HCT116 (cell line): ENCODE measurements around the gene FAM222B. TPM values are rescaled to one million over a fixed set of nuclear protein-coding genes. Genes with fewer than 3 reads are reported as not detected.

Experiments
- ATAC-seq: fragments of 200-7000 bp; cut with Tn5 transposase; 2 replicates; pipeline ENCODE4 v1.9.1; 2020; ENCODE audit warnings: mild to moderate bottlenecking, moderate library complexity
- BruUV-seq: library from RNA; stranded (reverse); fragments of 400-500 nt; replicated peaks from 2 replicates; lab custom pipeline; 2021; lab: Mats Ljungman, UMichigan
- CTCF ChIA-PET: fragments of 300-600 bp; sonication (Branson Sonifier 250); formaldehyde crosslinking; loops from one replicate; lab custom pipeline; 2021; ENCODE audit warnings: antibody characterized with exemption; lab: Charles Lee
- POLR2A ChIA-PET: fragments of 300-600, 350-600 bp; sonication (Branson Sonifier 250); formaldehyde crosslinking; loops from one replicate; lab custom pipeline; 2021; ENCODE audit warnings: antibody characterized with exemption; lab: Charles Lee
- RAD21 ChIA-PET, 2 experiments: fragments of 300-600 bp; sonication (Branson Sonifier 250); formaldehyde crosslinking; loops; one replicate each; lab custom pipeline; 2023; ENCODE audit warnings: low total read pairs in 2 of 2; ENCODE audit not compliant: uncharacterized antibody in 2 of 2, unreplicated experiment in 2 of 2, low non-redundant PET in 1 of 2; lab: Charles Lee
- DNase-seq: peaks from one replicate; pipeline ENCODE4 v3.0.0-alpha.2; 2010; ENCODE audit warnings: low read depth, low spot score
- H2AFZ ChIP-seq: fragments of 200-600 bp; shearing (Covaris generic), sonication (generic); 2 replicates; pipeline ENCODE4 v1.6.1; 2017; ENCODE audit warnings: low read depth, mixed run types, mixed read lengths, antibody characterized with exemption, low read length; ENCODE audit not compliant: poor library complexity, severe bottlenecking
- H3K27ac ChIP-seq: 2 replicates; pipeline ENCODE4 v1.5.1; 2012; ENCODE audit warnings: low read depth, low read length
- H3K27me3 ChIP-seq: fragments of 200-600 bp; sonication (generic); 2 replicates; pipeline ENCODE4 v1.6.1; 2016; ENCODE audit warnings: mixed run types, low read length, mixed read lengths; ENCODE audit not compliant: insufficient read depth
- H3K36me3 ChIP-seq, 2 experiments: fragments of 200-500 bp in 1 of 2; fragments of 200-600 bp in 1 of 2; sonication (Bioruptor generic) in 1 of 2; sonication (generic) in 1 of 2; 2 replicates each; pipeline versions ENCODE4 v1.5.1 to v1.6.1; 2014 to 2016; ENCODE audit warnings: low read length in 2 of 2, inconsistent platforms in 1 of 2, mixed read lengths in 1 of 2, mixed run types in 1 of 2; ENCODE audit not compliant: insufficient read depth in 2 of 2, control insufficient read depth in 1 of 2
- H3K4me1 ChIP-seq, 2 experiments: fragments of 200-600 bp in 1 of 2; sonication (generic) in 1 of 2; 2 replicates each; pipeline versions ENCODE4 v1.5.1 to v1.6.1; 2012 to 2017; ENCODE audit warnings: low read length in 2 of 2, inconsistent platforms in 1 of 2, mild to moderate bottlenecking in 1 of 2, mixed read lengths in 1 of 2, mixed run types in 1 of 2, moderate library complexity in 1 of 2; ENCODE audit not compliant: insufficient read depth in 2 of 2, control insufficient read depth in 1 of 2
- H3K4me2 ChIP-seq: fragments of 200-600 bp; sonication (generic); 2 replicates; pipeline ENCODE4 v1.6.1; 2017; ENCODE audit warnings: mixed run types, low read length, mixed read lengths
- H3K4me3 ChIP-seq, 2 experiments: fragments of 200-600 bp in 1 of 2; sonication (generic) in 1 of 2; replicated peaks in 1 of 2; 2 replicates each; pipeline ENCODE4 v1.5.1; 2011 to 2016; ENCODE audit warnings: low read length in 2 of 2, control low read depth in 1 of 2, low read depth in 1 of 2, mild to moderate bottlenecking in 1 of 2, mixed read lengths in 1 of 2, mixed run types in 1 of 2
- H3K79me2 ChIP-seq: fragments of 200-600 bp; sonication (generic); 2 replicates; pipeline ENCODE4 v1.6.1; 2017; ENCODE audit warnings: mild to moderate bottlenecking, mixed run types, low read length, moderate library complexity, mixed read lengths; ENCODE audit not compliant: insufficient read depth
- H3K9ac ChIP-seq: fragments of 200-600 bp; sonication (generic); 2 replicates; pipeline ENCODE4 v1.6.1; 2016; ENCODE audit warnings: low read length, mixed read lengths
- H3K9me2 ChIP-seq: fragments of 200-600 bp; sonication (generic), shearing (Covaris generic); 2 replicates; pipeline ENCODE4 v1.6.1; 2017; ENCODE audit warnings: mixed run types, mild to moderate bottlenecking, moderate library complexity; ENCODE audit not compliant: insufficient read depth
- H3K9me3 ChIP-seq, 2 experiments: fragments of 200-500 bp in 1 of 2; fragments of 200-600 bp in 1 of 2; sonication (Bioruptor generic) in 1 of 2; sonication (generic) in 1 of 2; 2 replicates each; pipeline ENCODE4 v1.6.1; 2014 to 2017; ENCODE audit warnings: low read length in 2 of 2, mixed read lengths in 2 of 2, inconsistent platforms in 1 of 2, low read depth in 1 of 2, mild to moderate bottlenecking in 1 of 2, mixed run types in 1 of 2, moderate library complexity in 1 of 2; ENCODE audit not compliant: control insufficient read depth in 1 of 2, insufficient read depth in 1 of 2
- H4K20me1 ChIP-seq: fragments of 200-600 bp; sonication (generic), shearing (Covaris generic); 2 replicates; pipeline ENCODE4 v1.6.1; 2017; ENCODE audit warnings: mixed run types, mild to moderate bottlenecking, moderate library complexity; ENCODE audit not compliant: insufficient read depth
- EGR1 ChIP-seq: IDR thresholded peaks from 2 replicates; pipeline ENCODE4 v1.6.1; 2012; ENCODE audit warnings: low read depth
- MAX ChIP-seq: IDR thresholded peaks from 2 replicates; pipeline ENCODE4 v1.6.1; 2012
- intact Hi-C: fragments of 100-400 bp; cut with micrococcal nuclease; formaldehyde crosslinking; loops from 2 replicates; pipeline ENCODE4 v1.10.0; 2022
- total RNA-seq: library from RNA; stranded (reverse); gene quantifications from one replicate; pipeline ENCODE4 v1.2.1, GENCODE V29; 2021; ENCODE audit not compliant: unreplicated experiment
- TF ChIP-seq, protein P1 (sequence below): IDR thresholded peaks from 2 replicates; pipeline ENCODE4 v1.6.1; 2012; ENCODE audit warnings: low read depth
- TF ChIP-seq, protein P2 (sequence below): IDR thresholded peaks from 2 replicates; pipeline ENCODE4 v1.6.1; 2012
- TF ChIP-seq, protein P3 (sequence below): IDR thresholded peaks from 2 replicates; pipeline ENCODE4 v1.6.1; 2011; ENCODE audit warnings: mild to moderate bottlenecking, low read length, moderate library complexity; ENCODE audit not compliant: insufficient replicate concordance; ENCODE audit errors: extremely low read depth
- TF ChIP-seq, protein P4 (sequence below), 3 experiments: fragments of 200-600 bp in 1 of 3; sonication (generic) in 1 of 3; IDR thresholded peaks in 2 of 3; conservative IDR thresholded peaks in 1 of 3; 2 replicates each; pipeline ENCODE4 v1.5.1; 2012 to 2017; ENCODE audit warnings: low read depth in 2 of 3, low read length in 2 of 3, antibody characterized with exemption in 1 of 3, borderline replicate concordance in 1 of 3, control low read depth in 1 of 3, mild to moderate bottlenecking in 1 of 3, mixed read lengths in 1 of 3, mixed run types in 1 of 3, moderate library complexity in 1 of 3; ENCODE audit not compliant: insufficient read depth in 1 of 3

FAM222B gene
- total RNA-seq, 1 experiment from 2014 or later = 22.7 TPM

GRCh38 chr17:28765038-28765437, 77.6 kb downstream of the FAM222B start:
- H4K20me1 ChIP-seq = no peaks in the 10 kb centered on the region
- ChIA-PET POLR2A (no interaction called here), CTCF (interaction anchor here (1.7 to 5.6 kb wide), 6 partner anchors 9 to 140 kb away, joined by 4 to 61 read pairs (median 21); partner anchors contain the start of genes FAM222B and TLCD1), RAD21 (no interaction called here)
- ATAC-seq (no peak), DNase-seq (no peak)
- no peak overlapping the region for H2AFZ ChIP-seq
- intact Hi-C loops = loop anchor here (10.0 kb wide), 1 partner anchor 350 kb away; no protein-coding TSS in a partner anchor
- peaks cover 0 to 9% of the 10 kb centered on the region in 2 experiments; a peak in 3 of 4 replicates for H3K36me3 ChIP-seq
- H3K27me3 ChIP-seq = no peaks in the 10 kb centered on the region
- H3K4me2 ChIP-seq = no peak overlapping the region
- H3K79me2 ChIP-seq = peaks cover 18% of the 10 kb centered on the region
- no peak overlapping the region for H3K27ac ChIP-seq
- no peak overlapping the region for H3K9ac ChIP-seq
- H3K9me3 ChIP-seq = no peaks in the 10 kb centered on the region
- H3K4me3 ChIP-seq = no peak overlapping the region
- TF ChIP-seq EGR1 (no peak), MAX (no peak)
- TF ChIP-seq, protein P1, sequence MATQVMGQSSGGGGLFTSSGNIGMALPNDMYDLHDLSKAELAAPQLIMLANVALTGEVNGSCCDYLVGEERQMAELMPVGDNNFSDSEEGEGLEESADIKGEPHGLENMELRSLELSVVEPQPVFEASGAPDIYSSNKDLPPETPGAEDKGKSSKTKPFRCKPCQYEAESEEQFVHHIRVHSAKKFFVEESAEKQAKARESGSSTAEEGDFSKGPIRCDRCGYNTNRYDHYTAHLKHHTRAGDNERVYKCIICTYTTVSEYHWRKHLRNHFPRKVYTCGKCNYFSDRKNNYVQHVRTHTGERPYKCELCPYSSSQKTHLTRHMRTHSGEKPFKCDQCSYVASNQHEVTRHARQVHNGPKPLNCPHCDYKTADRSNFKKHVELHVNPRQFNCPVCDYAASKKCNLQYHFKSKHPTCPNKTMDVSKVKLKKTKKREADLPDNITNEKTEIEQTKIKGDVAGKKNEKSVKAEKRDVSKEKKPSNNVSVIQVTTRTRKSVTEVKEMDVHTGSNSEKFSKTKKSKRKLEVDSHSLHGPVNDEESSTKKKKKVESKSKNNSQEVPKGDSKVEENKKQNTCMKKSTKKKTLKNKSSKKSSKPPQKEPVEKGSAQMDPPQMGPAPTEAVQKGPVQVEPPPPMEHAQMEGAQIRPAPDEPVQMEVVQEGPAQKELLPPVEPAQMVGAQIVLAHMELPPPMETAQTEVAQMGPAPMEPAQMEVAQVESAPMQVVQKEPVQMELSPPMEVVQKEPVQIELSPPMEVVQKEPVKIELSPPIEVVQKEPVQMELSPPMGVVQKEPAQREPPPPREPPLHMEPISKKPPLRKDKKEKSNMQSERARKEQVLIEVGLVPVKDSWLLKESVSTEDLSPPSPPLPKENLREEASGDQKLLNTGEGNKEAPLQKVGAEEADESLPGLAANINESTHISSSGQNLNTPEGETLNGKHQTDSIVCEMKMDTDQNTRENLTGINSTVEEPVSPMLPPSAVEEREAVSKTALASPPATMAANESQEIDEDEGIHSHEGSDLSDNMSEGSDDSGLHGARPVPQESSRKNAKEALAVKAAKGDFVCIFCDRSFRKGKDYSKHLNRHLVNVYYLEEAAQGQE = no peak
- TF ChIP-seq, protein P2, sequence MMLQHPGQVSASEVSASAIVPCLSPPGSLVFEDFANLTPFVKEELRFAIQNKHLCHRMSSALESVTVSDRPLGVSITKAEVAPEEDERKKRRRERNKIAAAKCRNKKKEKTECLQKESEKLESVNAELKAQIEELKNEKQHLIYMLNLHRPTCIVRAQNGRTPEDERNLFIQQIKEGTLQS = no peak
- TF ChIP-seq, protein P3, sequence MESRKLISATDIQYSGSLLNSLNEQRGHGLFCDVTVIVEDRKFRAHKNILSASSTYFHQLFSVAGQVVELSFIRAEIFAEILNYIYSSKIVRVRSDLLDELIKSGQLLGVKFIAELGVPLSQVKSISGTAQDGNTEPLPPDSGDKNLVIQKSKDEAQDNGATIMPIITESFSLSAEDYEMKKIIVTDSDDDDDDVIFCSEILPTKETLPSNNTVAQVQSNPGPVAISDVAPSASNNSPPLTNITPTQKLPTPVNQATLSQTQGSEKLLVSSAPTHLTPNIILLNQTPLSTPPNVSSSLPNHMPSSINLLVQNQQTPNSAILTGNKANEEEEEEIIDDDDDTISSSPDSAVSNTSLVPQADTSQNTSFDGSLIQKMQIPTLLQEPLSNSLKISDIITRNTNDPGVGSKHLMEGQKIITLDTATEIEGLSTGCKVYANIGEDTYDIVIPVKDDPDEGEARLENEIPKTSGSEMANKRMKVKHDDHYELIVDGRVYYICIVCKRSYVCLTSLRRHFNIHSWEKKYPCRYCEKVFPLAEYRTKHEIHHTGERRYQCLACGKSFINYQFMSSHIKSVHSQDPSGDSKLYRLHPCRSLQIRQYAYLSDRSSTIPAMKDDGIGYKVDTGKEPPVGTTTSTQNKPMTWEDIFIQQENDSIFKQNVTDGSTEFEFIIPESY = no peak
- TF ChIP-seq, protein P4, sequence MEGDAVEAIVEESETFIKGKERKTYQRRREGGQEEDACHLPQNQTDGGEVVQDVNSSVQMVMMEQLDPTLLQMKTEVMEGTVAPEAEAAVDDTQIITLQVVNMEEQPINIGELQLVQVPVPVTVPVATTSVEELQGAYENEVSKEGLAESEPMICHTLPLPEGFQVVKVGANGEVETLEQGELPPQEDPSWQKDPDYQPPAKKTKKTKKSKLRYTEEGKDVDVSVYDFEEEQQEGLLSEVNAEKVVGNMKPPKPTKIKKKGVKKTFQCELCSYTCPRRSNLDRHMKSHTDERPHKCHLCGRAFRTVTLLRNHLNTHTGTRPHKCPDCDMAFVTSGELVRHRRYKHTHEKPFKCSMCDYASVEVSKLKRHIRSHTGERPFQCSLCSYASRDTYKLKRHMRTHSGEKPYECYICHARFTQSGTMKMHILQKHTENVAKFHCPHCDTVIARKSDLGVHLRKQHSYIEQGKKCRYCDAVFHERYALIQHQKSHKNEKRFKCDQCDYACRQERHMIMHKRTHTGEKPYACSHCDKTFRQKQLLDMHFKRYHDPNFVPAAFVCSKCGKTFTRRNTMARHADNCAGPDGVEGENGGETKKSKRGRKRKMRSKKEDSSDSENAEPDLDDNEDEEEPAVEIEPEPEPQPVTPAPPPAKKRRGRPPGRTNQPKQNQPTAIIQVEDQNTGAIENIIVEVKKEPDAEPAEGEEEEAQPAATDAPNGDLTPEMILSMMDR (IDR thresholded peaks at IDR 0.05 in 2 of 3, conservative IDR thresholded peaks at IDR 0.05 in 1 of 3; ENCODE audit: borderline replicate concordance in 1 of 3, insufficient read depth in 1 of 3, low read depth in 2 of 3, low read length in 2 of 3) = no peak
- H3K9me2 ChIP-seq = no peaks in the 10 kb centered on the region
- BruUV-seq = no TSS peak
- peaks cover 0 to 13% of the 10 kb centered on the region in 2 experiments; a peak in 3 of 4 replicates for H3K4me1 ChIP-seq
